HG03196 (cell line): ENCODE results near the gene RAB13.

Experiments
- ATAC-seq: cut with Tn5 transposase; IDR thresholded peaks from one replicate; pipeline ENCODE4 v1.9.1; 2021; ENCODE audit not compliant: unreplicated experiment

RAB13 gene

GRCh38 chr1:153934746-153935145 lies 51.4 kb downstream of the RAB13 start:
- ATAC-seq: no peak

DNA sequence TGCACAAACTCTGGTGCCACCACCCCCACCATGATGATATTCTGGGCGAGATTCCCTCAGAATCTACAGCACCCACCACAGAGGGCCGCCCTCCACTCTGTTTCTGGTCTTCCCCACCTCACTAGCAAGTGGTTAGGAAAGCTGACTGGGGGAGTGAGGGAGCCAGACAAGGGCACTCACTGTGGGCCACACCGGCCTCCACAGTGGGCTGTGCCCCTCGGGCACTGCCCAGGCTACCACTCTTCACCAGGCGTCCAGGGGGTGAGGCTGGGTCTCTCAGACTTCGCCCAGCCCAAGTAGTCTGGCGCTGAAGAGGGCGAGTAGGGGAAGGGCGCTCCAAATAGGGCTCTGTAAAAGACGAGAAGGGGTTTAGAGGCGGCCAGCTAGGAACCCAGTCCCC lies 52.2 kb downstream of the RAB13 start:
- no peak for ATAC-seq

DNA sequence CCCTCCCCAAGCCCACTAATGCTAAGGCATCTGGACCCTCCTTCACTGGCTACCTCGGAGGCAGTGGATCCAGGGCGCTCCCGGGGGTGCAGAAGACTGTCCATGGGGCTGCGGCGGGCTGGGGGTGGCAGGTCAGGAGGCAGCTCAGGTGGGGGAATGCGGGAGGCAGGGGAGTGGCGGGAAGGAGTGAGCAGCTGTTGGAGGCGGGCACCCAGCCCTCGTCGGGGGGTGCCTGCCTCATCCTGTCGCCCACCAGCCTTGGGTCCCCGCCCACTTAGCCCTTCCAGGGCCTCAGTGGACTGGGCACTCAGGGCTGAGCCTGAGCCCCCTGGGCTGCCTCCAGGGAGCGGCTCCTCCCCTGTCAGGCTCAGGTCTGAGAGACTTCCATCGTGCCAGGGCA lies 52.7 kb downstream of the RAB13 start:
- ATAC-seq: no peak

DNA sequence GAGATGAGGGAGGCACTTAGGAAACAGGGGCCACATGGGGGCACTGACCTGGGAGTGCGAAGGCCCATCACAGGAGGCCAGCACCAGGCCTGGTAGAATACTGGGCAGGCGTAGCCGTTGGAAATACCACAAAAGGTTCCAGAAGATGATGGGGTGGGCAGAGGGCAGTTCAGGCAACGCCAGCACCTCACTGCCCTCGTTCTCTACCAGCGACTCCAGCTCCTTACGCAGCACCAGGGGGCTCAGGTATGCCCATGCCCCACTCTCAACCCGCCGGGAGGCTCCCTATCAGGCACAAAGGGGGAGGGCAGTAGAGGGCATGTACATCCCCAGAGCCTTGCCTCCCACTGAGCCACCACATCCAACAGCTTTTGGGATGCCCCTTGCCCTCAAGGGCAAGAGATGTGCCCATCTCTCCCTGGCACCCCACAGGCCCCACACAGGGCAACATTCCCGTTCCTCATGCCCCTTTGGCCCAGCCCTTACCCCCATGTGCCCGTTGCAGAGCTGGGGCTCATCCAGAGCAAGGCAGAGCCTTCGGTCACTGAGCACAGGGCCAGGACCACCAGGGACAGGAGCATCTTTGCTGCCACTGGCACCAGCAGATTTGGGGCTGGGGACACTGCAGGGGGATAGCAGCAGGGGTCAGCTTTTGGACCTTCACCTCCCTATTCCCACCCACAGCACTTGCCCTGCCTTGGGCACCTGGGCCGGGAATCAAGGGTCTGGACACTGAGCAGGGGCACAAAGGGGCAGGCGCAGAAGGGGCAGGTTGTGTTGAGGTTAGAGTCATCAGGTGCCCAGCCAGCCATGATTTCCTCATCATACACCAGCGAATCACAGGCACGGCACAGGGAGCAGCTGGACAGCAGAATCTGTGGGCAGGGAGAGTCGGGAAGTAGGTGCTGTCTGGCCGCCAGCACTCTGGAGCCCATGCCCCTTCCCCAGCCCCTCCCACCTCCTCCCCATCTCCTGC lies 53.7 kb downstream of the RAB13 start:
- ATAC-seq: no peak
